Eye (tissue), 1 donor: ENCODE results near the gene TUBA8.
"Not testable (repeated sequence)": the region's sequence is repeated elsewhere in the genome, so short reads cannot be mapped to it uniquely, and the experiment has no call there.

Experiments
- DNase-seq: peaks from one replicate; pipeline ENCODE4 v3.0.0-alpha.2; 2015

Gene TUBA8

DNA sequence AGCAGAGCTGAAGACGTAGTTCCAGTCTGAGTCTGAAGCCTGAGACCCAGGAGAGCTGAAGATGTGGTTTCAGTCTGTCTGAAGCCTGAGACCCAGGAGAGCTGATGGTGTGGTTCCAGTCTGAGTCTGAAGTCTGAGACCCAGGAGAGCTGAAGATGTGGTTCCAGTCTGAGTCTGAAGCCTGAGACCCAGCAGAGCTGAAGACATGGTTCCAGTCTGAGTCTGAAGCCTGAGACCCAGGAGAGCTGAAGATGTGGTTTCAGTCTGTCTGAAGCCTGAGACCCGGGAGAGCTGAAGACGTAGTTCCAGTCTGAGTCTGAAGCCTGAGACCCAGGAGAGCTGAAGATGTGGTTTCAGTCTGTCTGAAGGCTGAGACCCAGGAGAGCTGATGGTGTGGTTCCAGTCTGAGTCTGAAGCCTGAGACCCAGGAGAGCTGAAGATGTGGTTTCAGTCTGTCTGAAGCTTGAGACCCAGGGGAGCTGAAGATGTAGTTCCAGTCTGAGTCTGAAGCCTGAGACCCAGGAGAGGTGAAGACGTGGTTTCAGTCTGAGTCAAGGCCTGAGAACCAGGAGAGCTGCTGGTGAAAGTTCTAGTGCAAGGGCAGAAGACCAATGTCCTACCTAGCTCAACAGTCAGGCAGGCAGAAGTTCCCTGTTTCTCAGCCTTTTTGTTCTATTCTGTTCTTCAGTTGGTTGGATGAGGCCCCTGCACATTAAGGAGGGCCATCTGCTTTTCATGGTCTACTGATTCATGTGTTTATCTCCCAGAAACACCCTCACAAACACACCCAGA lies 3.9 kb upstream of the TUBA8 start:
- DNase-seq: not testable (repeated sequence)

DNA sequence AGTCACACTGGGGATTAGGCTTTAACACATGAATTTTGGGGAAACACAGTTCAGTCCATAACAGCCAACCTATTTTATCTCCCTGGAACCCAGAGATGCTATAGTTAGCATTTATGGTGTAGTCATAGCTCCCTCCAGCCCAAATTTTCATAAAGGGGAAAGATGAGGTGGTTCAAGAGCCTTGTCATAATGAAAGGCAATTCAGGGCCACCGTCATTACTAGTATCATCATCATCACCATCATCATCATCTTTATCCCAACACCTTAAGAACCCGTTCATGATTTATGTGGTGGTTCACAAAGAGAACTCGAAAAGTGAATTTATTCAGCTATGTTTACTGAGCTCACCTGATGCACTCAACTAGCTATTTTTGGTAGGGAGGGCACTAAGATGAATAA lies 2.4 kb upstream of the TUBA8 start:
- no peak for DNase-seq

DNA sequence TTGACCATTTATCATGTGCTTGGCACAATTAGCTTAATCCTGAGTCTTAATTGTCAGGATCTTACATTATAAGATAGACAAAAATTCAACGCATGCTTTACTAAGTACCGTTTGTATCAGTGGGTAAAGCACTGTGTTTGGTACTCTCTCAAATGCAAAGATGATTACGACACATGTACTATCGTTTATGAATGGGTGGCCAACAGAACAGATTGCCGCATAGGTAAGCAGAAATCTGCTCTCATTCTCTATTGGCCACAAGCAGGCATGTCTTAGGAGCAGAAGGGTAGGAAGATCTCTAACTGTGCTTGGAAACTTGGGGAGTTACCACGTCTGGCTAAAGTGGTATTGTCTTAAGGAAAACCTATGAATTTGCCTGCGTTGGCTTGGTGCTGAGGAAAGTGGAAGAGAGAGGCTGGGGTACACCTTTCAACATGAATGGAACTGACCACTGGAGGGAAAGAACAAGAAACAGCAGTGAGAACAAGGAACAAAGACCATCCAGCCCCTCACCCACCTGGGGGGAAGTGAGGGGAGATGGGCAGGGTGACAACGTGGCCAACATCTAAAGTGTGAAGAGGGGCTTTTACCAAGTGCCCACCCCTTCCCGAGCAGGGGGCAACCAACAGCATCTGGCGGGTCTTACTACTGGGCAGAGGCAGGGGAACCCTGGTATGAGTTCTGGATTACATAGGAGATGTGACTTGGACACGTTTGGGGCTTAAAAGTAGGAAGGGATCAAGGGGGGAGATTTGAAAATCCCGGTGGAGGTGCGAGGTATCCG lies 1.0 kb upstream of the TUBA8 start:
- peak; percentile 23 for DNase-seq

DNA sequence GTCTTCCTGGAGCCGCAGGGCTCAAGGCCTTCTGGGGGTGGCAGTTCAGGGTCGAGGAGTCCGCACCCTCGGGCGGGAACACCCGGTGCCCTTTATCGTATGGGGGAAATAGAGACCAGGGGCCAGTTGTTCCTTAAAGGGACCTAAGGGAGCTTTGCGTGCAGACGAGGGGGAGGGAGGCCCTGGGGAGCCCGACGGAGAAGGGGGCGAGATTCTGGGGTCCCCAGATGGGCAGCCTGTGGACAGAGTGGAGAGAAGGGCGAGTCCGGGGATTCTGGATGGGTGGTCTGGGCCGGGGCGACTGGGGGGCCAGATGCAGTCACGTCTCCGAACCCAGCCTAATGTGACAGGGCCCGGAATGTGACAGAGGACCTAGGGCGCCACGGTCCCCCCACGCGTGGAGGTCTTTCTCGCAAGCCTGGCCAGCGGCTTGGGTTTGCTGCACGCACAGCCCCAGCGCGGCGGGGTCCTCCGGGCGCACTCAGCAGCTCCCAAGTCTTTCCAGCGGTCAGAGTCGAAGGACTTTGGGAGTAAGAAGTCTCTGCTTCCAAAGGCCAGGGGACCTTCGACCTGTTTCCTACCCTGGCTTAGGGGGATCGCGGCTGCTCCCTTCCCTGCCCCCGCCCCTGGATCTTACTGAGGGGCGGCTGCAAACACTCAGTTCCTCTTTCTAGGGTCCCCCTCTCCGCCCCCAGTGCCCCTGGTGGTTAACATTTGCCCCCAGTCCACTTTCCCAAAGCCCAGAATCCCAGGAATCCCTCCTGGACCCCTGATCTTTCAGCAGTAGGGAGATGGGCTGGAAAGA lies 547 bp downstream of the TUBA8 start:
- no peak for DNase-seq

DNA sequence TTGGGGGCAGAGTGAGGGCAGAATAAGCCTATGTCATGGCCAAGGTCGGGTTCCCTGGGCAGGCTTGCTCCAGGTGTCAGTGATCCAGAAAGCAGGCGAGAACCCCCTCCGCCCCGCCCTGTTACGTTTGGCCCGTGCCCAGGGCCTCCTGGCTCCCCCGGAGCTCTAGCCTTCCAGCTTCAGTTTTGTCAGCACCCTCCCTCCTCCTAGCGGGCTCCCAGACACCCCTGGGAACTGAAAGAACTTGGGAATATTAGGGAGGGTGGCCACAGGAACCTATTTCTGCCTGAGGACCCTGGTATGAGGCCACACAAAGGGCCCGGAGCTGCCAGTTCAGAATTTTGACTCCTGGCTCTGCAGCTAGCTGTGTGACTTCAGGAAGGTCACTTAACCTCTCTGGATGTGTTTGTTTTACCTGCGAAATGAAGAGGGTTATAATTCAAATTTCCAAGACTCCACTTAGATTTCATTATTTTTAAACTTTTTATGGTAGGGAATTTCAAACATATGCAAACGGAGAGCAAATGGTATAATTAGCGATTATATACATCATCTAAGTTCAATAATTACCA lies 1.2 kb downstream of the TUBA8 start:
- DNase-seq: no peak

DNA sequence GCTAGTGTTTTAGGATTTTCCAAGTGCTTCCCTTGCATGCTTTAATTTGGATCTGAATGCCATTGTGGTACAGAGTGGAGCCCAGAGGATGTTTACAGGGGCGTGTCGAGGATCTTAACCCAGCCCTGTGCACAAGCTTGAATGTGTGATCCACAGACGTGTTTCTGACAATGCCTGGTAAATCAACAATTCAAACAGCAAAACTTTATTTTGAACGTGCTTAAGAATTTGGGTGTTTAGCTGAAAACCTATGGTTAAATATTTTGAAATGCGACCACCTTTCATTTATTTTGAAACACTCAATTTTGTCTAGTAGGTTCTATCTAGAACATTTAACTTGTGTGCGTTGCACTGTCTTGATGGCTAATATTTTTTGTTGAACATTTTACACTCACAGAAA lies 1.8 kb downstream of the TUBA8 start:
- DNase-seq: no peak

DNA sequence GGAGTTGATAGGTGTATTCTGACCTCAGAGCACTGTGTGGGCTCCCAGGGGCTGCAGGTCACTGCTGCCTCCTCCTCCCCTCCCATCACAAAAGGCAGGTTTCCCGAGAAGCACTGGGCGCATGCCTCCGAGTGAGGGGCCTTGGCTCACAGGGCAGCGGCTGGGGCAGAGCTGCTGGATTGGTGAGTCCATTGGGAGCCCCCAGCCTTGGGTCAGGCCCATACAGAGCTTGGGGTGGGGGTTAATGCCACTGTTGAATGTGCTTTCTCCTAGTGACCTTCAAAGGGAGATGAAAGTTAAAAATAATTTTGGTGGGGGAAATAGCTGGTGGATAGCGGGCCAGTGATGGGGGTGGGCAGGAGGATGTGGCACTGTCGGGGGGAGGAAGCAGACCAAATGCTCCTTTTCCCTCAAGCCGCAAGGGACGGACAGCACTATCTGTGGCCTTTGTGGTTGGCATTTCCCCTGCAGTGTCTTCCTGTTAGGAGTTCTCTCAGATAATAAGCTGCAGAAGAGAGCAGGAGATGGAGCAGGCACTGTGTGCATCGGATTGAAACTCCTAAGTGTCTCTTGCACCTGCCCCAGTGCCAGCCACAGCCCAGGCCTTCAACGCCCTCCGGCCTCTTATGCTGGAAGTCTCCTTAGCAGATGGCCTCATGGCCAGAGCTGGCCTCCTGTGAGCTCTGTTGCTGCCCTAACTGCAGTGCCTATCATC lies 3.2 kb downstream of the TUBA8 start:
- DNase-seq: no peak

DNA sequence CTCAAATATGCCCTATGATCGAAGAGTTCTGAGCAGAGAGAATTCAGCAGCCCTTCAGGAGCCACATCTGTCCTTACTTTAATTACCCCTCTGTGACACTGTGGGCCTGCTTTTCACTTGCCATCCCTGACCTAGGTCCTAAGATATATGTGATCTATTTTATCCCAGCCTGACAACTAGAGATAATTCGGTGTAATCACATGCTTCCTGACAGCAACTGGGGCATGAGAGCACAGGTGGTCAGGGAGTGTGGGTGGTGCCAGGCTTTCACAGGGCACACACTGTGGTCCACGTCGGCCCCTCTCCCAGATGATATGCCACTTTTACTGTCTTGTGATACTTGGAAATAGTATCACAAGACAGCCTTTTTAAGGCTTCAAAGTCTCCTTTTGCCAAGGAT lies 3.9 kb downstream of the TUBA8 start:
- no peak for DNase-seq

DNA sequence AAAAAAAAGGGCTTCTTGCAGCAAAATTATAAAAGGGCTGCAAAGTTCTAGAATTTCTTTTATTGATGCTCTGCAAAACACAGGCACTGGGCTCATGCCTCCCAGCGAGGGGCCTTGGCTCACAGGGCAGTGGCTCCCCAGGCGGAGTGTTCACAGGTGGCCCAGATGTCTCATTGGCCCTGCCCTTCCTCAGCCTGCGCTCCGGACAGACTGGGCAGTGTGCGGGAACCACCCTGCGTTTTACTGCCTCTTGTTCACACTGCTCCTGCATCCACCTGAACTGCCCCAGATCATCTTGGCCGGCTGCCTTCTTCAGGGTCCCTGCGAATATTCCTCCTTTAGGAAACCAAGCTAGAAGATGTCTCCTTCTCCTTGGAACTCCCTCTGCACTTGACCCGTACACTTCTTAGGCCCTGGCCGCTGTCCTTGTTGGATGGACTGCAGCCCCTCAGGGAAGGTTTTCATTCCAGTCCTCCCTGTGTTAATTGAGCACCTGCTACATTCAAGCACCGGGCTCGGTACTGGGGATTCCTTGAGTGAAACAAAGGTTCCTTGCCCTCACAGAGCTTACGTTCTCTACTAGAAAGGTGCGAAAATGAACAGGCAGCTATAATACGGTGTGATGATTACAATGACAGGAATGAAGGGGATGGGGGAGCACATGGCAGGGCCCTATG lies 4.5 kb downstream of the TUBA8 start:
- DNase-seq: no peak

DNA sequence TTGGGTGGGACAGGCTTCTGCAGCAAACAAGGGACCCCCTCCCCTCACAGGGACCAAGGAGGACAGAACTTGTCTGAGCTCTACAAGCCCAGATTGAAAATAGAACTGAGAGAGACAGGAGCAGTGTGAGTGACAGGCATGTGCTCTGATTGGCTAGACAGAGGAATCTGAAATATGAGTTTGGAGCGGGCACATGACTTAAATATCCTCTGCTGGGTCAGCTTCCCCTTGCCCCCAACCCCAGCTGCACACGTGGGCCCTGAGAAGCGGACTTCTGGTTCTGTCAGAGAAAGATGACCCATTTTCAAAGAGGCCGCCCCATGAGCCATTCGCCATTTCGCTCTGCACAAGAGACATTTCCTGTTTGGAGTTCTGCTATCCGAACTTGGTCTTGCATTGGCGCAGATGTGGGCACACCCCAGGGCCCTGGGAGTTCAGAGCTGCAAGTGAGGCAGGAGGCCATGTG lies 5.3 kb downstream of the TUBA8 start:
- DNase-seq: peak; percentile 15

DNA sequence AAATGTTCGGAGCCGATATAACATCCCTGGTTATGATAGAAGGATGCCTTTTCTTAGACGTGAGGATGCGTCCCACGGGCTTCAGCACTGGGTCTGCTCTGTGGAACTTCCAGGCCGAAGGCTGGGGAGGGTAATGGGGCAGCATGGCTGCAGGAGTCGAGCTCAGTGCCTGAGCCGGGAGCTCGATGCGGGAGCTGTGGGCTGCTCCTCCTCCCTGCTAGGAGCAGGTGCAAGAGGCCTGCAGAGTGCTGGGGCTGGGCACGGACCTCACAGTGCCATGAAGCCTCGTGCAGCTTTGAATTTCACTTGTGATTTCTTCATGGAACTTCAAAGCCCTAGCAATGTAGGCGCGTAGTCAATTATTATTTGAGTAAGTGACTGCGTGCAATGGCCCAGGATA lies 6.0 kb downstream of the TUBA8 start:
- no peak for DNase-seq

DNA sequence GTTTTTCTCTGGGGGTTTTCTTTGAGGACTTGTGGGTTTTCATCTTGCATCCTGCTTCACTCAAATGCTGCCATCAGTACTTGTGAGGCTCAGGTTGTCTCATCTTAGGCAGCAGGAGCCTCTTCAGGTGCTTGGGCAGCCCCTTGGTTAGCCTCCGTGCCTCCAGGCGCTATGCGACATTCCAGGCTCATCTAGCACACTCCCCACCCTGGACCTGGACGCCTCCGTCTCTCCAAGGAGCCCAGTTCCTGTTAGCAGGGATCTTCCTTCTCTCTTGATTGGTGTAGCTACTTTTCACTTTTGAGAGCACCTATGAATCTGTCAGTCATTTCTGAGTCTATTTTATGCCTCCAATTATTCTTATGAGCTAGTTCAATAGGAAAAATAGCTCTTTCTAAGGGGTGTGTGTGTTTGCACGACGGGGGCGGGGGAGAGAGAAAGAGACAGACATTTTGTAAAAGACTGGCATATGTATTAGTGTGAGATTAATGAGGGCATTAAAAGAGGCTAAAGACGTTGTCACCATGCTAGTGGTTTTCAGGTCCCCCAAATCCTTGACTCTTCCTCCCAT lies 7.8 kb downstream of the TUBA8 start:
- no peak for DNase-seq

DNA sequence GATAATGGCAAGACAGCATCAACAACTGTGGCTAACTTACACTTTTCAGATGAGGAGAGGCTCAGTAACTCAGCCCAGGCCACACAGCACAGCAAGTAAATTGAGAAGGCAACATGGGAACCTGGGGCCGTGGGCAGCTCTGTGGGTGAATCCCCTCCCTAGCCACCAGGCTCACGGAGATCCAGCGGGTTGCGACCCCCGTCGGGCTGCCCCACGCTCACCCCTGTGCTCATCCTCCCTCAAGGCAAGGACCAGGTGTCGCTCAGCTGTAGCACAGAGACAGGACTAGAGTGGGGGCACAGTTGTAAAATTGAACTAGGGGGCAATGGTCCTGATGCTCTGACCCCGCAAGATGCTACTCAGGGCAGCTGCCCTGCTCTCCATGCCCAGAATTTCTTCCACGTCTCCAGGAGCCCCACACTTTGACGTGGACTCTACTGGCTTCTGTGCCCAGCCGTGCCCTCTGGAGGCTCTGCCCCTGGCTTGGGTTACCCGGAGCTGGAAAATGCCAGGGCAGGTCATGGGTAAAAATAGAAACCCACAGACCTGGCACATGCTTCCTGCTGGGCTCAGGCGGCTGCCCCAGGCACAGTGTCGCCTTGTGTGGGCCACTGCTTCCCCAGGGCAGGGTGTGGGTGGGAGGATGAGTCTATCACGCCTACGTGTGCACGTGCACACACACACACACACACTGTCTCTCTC lies 9.0 kb downstream of the TUBA8 start:
- no peak for DNase-seq

DNA sequence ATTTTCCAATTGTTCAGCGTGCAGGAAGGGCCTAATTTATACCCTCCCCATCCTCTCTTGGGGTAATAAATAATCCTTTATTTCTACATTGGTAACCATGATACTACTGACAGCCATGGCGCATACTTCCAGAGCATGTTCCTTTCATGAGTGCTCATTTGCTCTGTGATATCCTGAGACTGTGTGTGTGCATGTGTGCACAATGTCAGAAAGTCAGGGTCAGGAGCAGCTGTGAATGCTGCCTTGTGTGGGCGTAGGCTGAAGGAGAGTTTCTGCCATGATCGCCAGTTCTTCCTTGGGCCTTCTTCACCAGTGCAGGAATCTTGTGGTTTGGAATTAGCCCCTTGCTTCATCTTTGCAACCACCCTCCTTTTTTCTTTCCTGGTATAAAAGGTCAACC lies 10.2 kb downstream of the TUBA8 start:
- DNase-seq: no peak

DNA sequence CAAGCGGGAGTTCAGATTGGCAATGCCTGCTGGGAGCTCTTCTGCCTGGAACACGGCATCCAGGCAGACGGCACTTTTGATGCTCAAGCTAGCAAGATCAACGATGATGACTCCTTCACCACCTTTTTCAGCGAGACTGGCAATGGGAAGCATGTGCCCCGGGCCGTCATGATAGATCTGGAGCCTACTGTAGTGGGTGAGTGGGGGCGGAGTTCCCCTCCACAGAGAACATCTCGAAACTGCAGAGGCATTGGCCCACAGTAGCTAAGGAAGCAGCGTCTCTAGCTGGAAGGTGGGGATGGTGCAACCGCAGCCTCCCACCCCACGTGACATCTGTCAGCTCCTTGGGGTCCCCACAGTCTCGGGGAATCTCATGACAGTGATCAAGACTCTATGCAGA lies 10.9 kb downstream of the TUBA8 start:
- DNase-seq: no peak

DNA sequence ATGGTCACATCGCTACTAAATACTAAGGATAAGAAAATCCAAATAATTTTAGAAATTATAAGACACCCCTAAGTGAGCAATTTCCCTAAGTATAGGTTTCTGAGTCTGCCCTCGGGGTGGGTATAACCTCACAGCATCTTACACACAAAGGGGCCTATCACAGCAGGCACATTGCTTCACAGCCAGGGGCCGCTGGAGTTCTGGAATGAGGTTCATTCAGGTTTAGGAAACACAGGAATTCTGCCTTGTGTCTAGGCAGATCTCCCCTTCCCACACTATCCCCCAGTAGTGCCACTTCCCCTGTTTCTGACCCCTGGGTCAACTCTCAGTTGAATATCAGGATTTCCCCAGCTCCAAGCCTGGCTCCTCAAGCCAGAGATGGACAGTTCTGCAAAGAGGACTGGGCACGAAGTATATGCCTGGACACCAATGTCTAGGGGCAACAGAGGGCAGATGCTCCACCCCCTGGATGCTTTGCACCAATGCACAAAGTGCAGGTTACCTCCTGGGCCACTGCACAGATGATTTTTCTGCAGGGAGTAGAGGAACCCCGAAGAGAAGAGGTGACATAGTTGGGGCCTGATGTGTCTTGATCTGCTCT lies 11.4 kb downstream of the TUBA8 start:
- DNase-seq: no peak

DNA sequence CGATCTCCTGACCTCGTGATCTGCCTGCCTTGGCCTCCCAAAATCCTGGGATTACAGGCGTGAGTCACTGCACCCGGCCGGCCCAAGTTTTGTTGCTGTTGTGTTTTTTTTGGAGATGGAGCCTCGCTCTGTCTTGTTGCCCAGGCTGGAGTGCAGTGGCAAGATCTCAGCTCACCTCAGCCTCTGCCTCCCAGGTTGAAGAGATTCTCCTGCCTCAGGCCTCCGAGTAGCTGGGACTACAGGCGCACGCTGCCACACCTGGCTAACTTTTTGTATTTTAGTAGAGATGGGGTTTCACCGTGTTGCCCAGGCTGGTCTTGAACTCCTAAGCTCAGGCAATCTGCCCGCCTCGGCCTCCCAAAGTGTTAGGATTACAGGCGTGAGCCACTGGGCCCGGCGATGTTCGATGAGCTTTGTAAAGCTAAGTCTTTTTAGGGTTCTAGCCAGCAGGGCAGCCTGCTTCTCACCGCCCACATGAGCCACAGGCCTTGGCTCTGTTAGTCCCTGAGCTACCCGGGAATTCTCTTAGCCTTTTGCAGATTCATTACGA lies 12.9 kb downstream of the TUBA8 start:
- DNase-seq: not testable (repeated sequence)

DNA sequence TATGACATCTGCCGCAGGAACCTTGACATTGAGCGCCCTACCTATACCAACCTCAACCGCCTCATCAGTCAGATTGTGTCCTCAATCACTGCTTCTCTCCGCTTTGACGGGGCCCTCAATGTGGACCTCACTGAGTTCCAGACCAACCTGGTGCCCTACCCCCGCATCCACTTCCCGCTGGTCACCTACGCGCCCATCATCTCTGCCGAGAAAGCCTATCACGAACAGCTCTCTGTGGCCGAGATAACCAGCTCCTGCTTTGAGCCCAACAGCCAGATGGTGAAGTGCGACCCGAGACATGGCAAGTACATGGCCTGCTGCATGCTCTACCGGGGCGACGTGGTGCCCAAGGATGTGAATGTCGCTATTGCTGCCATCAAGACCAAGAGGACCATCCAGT lies 16.0 kb downstream of the TUBA8 start:
- no peak for DNase-seq

DNA sequence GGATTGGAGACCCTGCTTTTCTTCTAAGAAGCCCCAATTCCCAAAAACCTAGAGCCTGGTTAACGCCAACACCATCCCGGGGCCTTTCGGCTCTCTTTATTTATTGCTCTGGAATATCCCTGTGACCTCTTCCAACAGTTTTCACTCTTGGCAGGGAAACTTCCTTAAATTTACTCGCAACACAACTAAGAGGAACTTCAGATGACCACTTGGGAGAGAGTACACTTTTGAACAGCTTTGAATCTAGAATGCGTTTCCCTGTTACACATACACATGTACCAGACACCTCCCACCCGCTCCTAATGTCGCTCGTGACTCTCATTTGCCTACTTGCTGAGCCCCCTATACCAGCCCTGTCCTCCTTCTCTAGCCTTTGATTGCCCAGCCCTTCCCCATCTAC lies 19.4 kb downstream of the TUBA8 start:
- no peak for DNase-seq
